ENCODE data around the gene EPHB2.

DNA sequence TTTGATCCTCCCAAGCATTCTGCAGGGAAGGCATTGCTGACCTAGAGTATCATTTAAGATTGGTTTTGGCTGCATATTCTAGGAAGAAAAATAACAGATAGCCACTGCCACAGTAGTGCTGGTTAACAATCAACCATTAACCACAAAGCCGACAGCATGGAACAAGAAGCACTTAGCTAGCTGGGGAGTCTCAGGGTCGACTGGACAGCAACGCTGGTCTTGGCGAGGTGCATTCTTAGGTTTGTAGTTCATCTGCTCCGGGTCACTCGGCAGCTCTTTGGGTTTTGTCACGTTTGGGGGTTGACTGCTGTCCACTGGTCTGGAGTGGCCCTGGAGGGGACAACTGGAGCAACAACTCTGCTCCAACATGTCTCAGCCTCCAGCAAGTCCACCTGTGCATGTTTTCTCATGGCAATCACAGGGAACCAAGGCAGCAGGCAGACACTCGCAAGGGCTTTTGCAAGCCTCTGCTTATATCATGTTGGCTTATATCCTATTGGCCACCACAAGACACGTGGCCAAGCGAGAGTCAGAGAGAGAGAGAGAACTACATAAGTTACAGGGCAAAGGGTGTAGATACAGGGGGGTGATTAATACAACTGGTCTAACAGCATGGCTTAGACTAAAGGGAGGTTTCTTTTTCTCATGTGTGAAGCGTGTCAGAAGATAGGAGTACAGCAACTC lies 162.5 kb downstream of the EPHB2 start:
- TF ChIP-seq TAF1 (IDR thresholded peaks at IDR 0.05; ENCODE audit: borderline replicate concordance, insufficient read depth, low read length) (no peak), POLR2AphosphoS5 (IDR thresholded peaks at IDR 0.05; ENCODE audit: low read depth, low read length) (no peak), REST (IDR thresholded peaks at IDR 0.05; ENCODE audit: insufficient read depth in 1 of 2, low read depth in 2 of 2, low read length in 2 of 2) (no peak), FOXP2 (optimal IDR thresholded peaks at IDR 0.05; ENCODE audit: borderline replicate concordance, extremely low read depth, extremely low read length, insufficient read depth) (no peak)

Measured in PFSK-1 (cell line).